ENCODE results near the gene EXOC4. TPM values are rescaled to one million over a fixed set of nuclear protein-coding genes. Genes with fewer than 3 reads are reported as not detected.
"Not testable (repeated sequence)": the region's sequence is repeated elsewhere in the genome, so short reads cannot be mapped to it uniquely, and the experiment has no call there.

The EXOC4 gene
- total RNA-seq, 4 donors from 2014 or later = 36.9 to 78.0 (median 52.2) TPM

DNA sequence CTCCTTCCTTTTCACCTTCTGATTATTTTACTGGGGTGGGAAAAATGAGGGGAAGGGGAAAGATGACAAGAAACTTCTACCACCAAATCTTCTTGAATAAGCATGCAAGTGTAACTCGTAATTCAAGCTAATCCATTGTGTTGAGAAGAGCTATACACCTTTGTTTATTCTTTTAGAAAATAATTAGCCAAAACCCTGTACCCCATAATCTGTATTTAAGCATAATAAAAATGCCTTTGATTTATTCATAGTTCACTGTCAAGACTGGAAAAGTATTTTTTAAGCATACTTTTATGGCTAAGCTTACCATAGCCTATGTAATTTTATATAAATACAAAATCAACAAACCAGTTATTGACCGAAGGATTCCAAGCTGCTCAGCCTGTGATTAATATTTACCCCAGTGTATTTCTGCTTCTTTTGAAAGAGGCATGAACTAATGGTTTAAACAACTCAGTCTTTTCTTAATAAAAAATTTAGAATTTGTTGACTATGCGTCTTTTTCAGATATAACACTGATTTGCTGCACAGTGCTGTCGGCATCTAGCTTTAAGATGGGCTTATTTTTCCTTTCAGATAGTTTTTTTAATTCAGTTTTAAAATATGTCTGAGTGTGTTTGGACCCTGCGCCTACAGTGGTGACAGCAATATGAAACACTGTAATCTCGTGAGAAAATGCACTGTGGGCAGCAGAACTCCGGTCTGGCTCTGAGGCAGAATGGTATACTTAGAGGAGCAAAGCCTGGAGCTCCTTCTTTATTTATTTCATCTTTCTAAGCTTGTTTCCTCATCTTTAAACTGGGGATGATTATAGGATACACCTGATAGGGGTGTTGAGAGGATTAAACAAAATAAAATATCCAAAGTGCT lies 635.4 kb downstream of the EXOC4 start:
- no peaks in the 10 kb centered on the region for H3K36me3 ChIP-seq
- no peaks in the 10 kb centered on the region for H3K4me1 ChIP-seq
- TF ChIP-seq POLR2A (IDR thresholded peaks at IDR 0.05) (no peak), CTCF (IDR thresholded peaks at IDR 0.05 in 4 of 5, conservative IDR thresholded peaks at IDR 0.05 in 1 of 5) (no peak)

GRCh38 chr7:133904776-133905175 lies 651.9 kb downstream of the EXOC4 start:
- no peaks in the 10 kb centered on the region for H3K36me3 ChIP-seq
- no peaks in the 10 kb centered on the region for H3K9me3 ChIP-seq
- ATAC-seq (no peak), DNase-seq (no peak)
- no peaks in the 10 kb centered on the region for H3K4me1 ChIP-seq
- H3K27ac ChIP-seq = no peak overlapping the region
- TF ChIP-seq CTCF (IDR thresholded peaks at IDR 0.05 in 4 of 5, conservative IDR thresholded peaks at IDR 0.05 in 1 of 5) (no peak), POLR2A (IDR thresholded peaks at IDR 0.05) (no peak)
- no peak overlapping the region for H3K4me3 ChIP-seq
- no peaks in the 10 kb centered on the region for H3K27me3 ChIP-seq
- intact Hi-C loops (cut with DNase I; ENCODE audit: low total_unique reads) (no loop called here), in situ Hi-C loops (cut with MboI; ENCODE audit: low sequenced_read_pairs in 4 of 4) (no loop called here)

More for the DNA sequence above, 635.4 kb downstream of the EXOC4 start:
- H3K4me3 ChIP-seq = no peak overlapping the region
- H3K27me3 ChIP-seq = no peaks in the 10 kb centered on the region
- intact Hi-C loops (cut with DNase I; ENCODE audit: low total_unique reads) (no loop called here), in situ Hi-C loops (cut with MboI; ENCODE audit: low sequenced_read_pairs in 4 of 4) (no loop called here)
- no peak overlapping the region for H3K27ac ChIP-seq
- no peak for ATAC-seq
- DNase-seq = no peak
- H3K9me3 ChIP-seq = no peaks in the 10 kb centered on the region

- H3K27ac ChIP-seq; DNase-seq; H3K27me3 ChIP-seq; H3K4me1 ChIP-seq; intact Hi-C loops (cut with DNase I; ENCODE audit: low total_unique reads); H3K9me3 ChIP-seq; H3K4me3 ChIP-seq; H3K36me3 ChIP-seq; ATAC-seq; in situ Hi-C loops (cut with MboI; ENCODE audit: low sequenced_read_pairs in 4 of 4): not testable (repeated sequence)
Measured at GRCh38 chr7:133906553-133906952, 653.7 kb downstream of the EXOC4 start.

DNA sequence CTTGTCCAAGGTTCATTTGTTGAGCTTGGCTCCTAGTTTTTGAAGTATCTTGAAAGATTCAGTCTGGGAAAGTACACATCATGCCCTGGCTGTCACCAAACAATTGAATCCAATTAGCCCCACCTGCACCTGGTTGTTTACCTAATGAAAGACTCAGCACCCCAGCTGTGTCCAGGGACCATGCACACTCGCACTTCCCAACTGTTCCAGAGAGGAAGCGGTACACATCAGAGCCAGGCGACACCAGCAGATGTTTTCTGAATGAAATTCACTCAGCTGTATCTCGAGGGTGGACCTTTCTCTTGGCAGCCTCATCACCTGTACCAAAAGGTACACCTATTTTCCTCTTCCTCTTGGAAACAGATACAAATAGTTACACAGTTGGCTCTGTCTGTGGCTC lies 657.9 kb downstream of the EXOC4 start:
- Histone ChIP-seq H3K4me3 (no peak overlapping the region), H3K9me3 (no peaks in the 10 kb centered on the region), H3K4me1 (no peaks in the 10 kb centered on the region), H3K36me3 (no peaks in the 10 kb centered on the region), H3K27ac (no peak overlapping the region), H3K27me3 (no peaks in the 10 kb centered on the region)
- ATAC-seq (no peak), DNase-seq (no peak)
- intact Hi-C loops (cut with DNase I; ENCODE audit: low total_unique reads) (no loop called here), in situ Hi-C loops (cut with MboI; ENCODE audit: low sequenced_read_pairs in 4 of 4) (no loop called here)
- TF ChIP-seq CTCF (IDR thresholded peaks at IDR 0.05 in 4 of 5, conservative IDR thresholded peaks at IDR 0.05 in 1 of 5) (no peak), POLR2A (IDR thresholded peaks at IDR 0.05) (no peak)

DNA sequence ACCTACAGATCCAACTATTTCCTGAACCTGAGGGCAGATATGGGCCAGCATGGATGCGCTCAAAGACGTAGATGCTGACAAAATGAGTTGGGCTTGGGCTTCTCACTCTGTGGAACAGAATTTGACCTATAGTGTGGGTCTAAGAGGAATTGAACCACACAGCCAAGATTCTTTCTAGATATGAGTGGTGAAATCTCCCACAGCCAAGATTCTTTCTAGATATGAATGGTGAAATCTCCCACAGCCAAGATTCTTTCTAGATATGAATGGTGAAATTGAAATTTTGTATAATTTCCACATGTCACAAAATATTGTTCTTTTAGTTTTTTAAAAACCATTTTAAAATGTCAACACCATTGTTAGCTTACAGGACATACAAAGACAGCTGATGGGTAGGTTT lies 658.8 kb downstream of the EXOC4 start:
- H3K9me3 ChIP-seq = no peaks in the 10 kb centered on the region
- in situ Hi-C loops (cut with MboI; ENCODE audit: low sequenced_read_pairs in 4 of 4) (no loop called here), intact Hi-C loops (cut with DNase I; ENCODE audit: low total_unique reads) (no loop called here)
- H3K4me1 ChIP-seq = no peaks in the 10 kb centered on the region
- DNase-seq (no peak), ATAC-seq (no peak)
- no peaks in the 10 kb centered on the region for H3K36me3 ChIP-seq
- no peak overlapping the region for H3K4me3 ChIP-seq
- H3K27me3 ChIP-seq = no peaks in the 10 kb centered on the region
- H3K27ac ChIP-seq = no peak overlapping the region
- TF ChIP-seq POLR2A (IDR thresholded peaks at IDR 0.05) = no peak
- no peak for TF ChIP-seq CTCF (IDR thresholded peaks at IDR 0.05 in 4 of 5, conservative IDR thresholded peaks at IDR 0.05 in 1 of 5)

Measured in gastrocnemius medialis (tissue), 4 donors.